Endodermal cell (in vitro differentiated cells): ENCODE data around the gene NEDD9. TPM values are rescaled to one million over a fixed set of nuclear protein-coding genes. Genes with fewer than 3 reads are reported as not detected.
A peak's percentile ranks its signal among the peaks of the same experiment; 100 is the strongest.

Source experiments
- DNase-seq: peaks from one replicate; pipeline ENCODE4 v3.0.0-alpha.2; 2017
- H3K27ac ChIP-seq: 2 replicates; pipeline ENCODE4 v1.5.1; 2013; ENCODE audit warnings: mild to moderate bottlenecking, low read depth, low read length, moderate library complexity
- H3K27me3 ChIP-seq: 2 replicates; pipeline ENCODE4 v1.6.1; 2013; ENCODE audit warnings: mild to moderate bottlenecking, low read length, moderate library complexity; ENCODE audit not compliant: insufficient read depth, control insufficient read depth, poor library complexity, severe bottlenecking
- H3K36me3 ChIP-seq: 2 replicates; pipeline ENCODE4 v1.7.0; 2013; ENCODE audit warnings: mild to moderate bottlenecking, low read length, moderate library complexity; ENCODE audit not compliant: control insufficient read depth, insufficient read depth
- H3K4me1 ChIP-seq: one replicate; pipeline ENCODE4 v1.7.0; 2013; ENCODE audit warnings: low read length; ENCODE audit not compliant: control insufficient read depth, insufficient read depth
- H3K4me3 ChIP-seq: 2 replicates; pipeline ENCODE4 v1.5.1; 2013; ENCODE audit warnings: mild to moderate bottlenecking, low read length, moderate library complexity
- H3K9ac ChIP-seq: 2 replicates; pipeline ENCODE4 v1.6.1; 2013; ENCODE audit warnings: mild to moderate bottlenecking, low read length, moderate library complexity; ENCODE audit not compliant: poor library complexity, severe bottlenecking; ENCODE audit errors: extremely low read depth
- H3K9me3 ChIP-seq: 2 replicates; pipeline ENCODE4 v1.6.1; 2013; ENCODE audit warnings: mild to moderate bottlenecking, low read length, moderate library complexity; ENCODE audit not compliant: control insufficient read depth
- H3K27ac Mint-ChIP-seq: 2 replicates; pipeline ENCODE4 v1.8.0; 2020; ENCODE audit warnings: mixed read lengths
- H3K27me3 Mint-ChIP-seq: 2 replicates; pipeline ENCODE4 v1.8.0; 2021; ENCODE audit warnings: mild to moderate bottlenecking, mixed read lengths; ENCODE audit not compliant: insufficient read depth
- H3K36me3 Mint-ChIP-seq: 2 replicates; pipeline ENCODE4 v1.8.0; 2020; ENCODE audit warnings: low read depth, mixed read lengths
- H3K4me1 Mint-ChIP-seq: 2 replicates; pipeline ENCODE4 v1.8.0; 2020; ENCODE audit warnings: mixed read lengths
- H3K4me3 Mint-ChIP-seq: 2 replicates; pipeline ENCODE4 v1.8.0; 2020; ENCODE audit warnings: mild to moderate bottlenecking, moderate library complexity, mixed read lengths
- H3K9me3 Mint-ChIP-seq: 2 replicates; pipeline ENCODE4 v1.8.0; 2020; ENCODE audit warnings: mild to moderate bottlenecking, mixed read lengths
- WGBS, 2 experiments: methylation state at CpG; one replicate each; pipeline versions ENCODE4 v1.1.5 to v1.1.7; 2013; ENCODE audit warnings: missing lambda C conversion rate in 2 of 2, mixed read lengths in 1 of 2; ENCODE audit not compliant: insufficient coverage in 1 of 2, insufficient read length in 1 of 2; 5-methylcytosine and 5-hydroxymethylcytosine counted together
- total RNA-seq, 2 donors: library from RNA; stranded (reverse); fragmentation: NEBNext Ultra II Directional in 1 of 2; extraction: Animal tissue kit (Norgen Biotek cat#: 25700) in 1 of 2; gene quantifications; 2 replicates in 1 of 2; 3 replicates in 1 of 2; pipeline ENCODE4 v1.2.1, GENCODE V29; 2021
- TF ChIP-seq, protein P1 (sequence below): fragments of 200-600 bp; sonication (generic); conservative IDR thresholded peaks from 2 replicates; pipeline ENCODE4 v1.5.0; 2021; ENCODE audit warnings: antibody characterized with exemption, mild to moderate bottlenecking

The NEDD9 gene
- total RNA-seq, 2 donors from 2014 or later, result 1.7 to 7.4 TPM

DNA sequence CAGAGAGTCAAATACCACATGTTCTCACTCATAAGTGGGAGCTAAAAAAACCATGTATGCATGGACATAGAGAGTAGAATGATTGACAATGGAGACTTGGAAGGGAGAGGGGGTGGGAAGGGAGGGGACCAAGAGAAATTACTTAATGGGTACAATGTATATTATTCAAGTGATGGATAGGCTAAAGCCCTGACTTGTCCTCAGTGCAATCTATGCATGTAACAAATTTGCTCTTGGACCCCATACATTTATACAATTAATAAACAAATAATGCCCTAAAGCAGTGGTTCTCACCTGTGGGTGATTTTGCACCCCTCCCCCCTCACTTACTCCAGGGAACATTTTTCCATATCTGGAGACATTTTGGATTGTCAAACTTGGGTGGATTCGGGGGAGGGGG is 33.5 kb upstream of the NEDD9 start:
- TF ChIP-seq, protein P1, sequence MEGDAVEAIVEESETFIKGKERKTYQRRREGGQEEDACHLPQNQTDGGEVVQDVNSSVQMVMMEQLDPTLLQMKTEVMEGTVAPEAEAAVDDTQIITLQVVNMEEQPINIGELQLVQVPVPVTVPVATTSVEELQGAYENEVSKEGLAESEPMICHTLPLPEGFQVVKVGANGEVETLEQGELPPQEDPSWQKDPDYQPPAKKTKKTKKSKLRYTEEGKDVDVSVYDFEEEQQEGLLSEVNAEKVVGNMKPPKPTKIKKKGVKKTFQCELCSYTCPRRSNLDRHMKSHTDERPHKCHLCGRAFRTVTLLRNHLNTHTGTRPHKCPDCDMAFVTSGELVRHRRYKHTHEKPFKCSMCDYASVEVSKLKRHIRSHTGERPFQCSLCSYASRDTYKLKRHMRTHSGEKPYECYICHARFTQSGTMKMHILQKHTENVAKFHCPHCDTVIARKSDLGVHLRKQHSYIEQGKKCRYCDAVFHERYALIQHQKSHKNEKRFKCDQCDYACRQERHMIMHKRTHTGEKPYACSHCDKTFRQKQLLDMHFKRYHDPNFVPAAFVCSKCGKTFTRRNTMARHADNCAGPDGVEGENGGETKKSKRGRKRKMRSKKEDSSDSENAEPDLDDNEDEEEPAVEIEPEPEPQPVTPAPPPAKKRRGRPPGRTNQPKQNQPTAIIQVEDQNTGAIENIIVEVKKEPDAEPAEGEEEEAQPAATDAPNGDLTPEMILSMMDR, result no peak
- no peaks in the 10 kb centered on the region for H3K36me3 Mint-ChIP-seq
- peaks cover 33% of the 10 kb centered on the region for H3K4me1 Mint-ChIP-seq
- no peak overlapping the region for H3K27ac ChIP-seq
- no peaks in the 10 kb centered on the region for H3K9me3 ChIP-seq
- no peak overlapping the region for H3K4me3 Mint-ChIP-seq
- WGBS, 2 experiments, result 92 to 100% methylated on average over 1 of the region's 1 CpG
- no peaks in the 10 kb centered on the region for H3K9me3 Mint-ChIP-seq
- H3K4me1 ChIP-seq, result peaks cover 5% of the 10 kb centered on the region
- no peak for DNase-seq
- no peak overlapping the region for H3K4me3 ChIP-seq
- H3K27ac Mint-ChIP-seq, result no peak overlapping the region
- H3K27me3 Mint-ChIP-seq, result no peaks in the 10 kb centered on the region
- no peaks in the 10 kb centered on the region for H3K27me3 ChIP-seq
- H3K9ac ChIP-seq, result no peak overlapping the region
- H3K36me3 ChIP-seq, result no peaks in the 10 kb centered on the region

DNA sequence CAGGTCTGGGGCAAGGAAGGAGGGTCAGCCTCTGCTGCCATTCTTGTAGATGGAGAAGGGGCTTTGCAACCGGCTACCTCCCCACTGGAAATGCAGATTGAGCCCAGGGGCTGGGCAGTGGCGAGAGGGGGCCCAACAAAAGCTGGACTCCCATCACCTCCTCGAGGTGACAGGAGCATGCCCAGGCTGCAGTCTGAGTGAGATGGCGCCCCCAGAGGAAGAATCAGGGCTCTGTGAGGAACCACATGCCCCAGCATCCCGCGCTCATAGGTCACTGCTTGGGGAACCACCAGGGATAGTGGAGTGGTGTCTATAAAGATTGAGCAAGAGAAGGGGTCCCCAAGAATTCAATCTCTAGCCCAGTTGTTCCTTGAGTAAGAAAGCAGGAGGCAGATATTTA is 31.6 kb upstream of the NEDD9 start:
- H3K36me3 Mint-ChIP-seq, result no peaks in the 10 kb centered on the region
- TF ChIP-seq, protein P1, result peak; percentile 61
- no peak overlapping the region for H3K4me3 ChIP-seq

DNA sequence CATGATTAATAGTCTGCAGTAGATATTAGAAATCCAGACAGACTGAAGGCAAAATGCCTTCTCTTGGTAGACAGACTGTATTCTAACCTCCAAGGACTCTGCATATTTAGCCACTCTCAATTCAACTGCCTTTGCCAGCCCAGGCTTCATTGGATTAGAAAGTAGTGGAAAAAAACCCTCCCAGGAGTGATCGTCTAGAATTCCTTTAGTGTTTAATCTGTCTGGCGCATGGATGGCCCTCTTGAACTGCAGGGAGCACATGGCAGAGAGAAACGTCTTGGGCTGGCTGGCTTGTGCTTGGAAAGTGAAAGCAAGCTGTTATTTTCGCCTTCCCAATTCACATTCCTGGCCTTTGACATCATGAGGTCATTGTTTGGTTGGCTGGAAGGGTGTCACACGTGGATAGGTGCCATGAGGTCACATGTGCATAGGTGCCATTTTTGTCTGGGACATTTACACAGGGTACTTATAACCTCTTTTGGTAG is 30.9 kb upstream of the NEDD9 start:
- Mint-ChIP-seq H3K4me1 (peaks cover 23% of the 10 kb centered on the region), H3K27me3 (no peaks in the 10 kb centered on the region), H3K9me3 (no peaks in the 10 kb centered on the region), H3K27ac (peak overlapping the region; percentile 15), H3K4me3 (no peak overlapping the region), H3K36me3 (no peaks in the 10 kb centered on the region)
- TF ChIP-seq, protein P1, result no peak
- Histone ChIP-seq H3K27ac (peak overlapping the region; percentile 19), H3K4me1 (peaks cover 5% of the 10 kb centered on the region), H3K27me3 (no peaks in the 10 kb centered on the region), H3K9me3 (no peaks in the 10 kb centered on the region), H3K36me3 (no peaks in the 10 kb centered on the region), H3K9ac (no peak overlapping the region), H3K4me3 (no peak overlapping the region)
- WGBS, 2 experiments, result 25 to 63% methylated on average over 2 to 5 of the region's 5 CpGs
- DNase-seq, result peak; percentile 73

More for the DNA sequence above, 31.6 kb upstream of the NEDD9 start:
- Histone ChIP-seq H3K27me3 (no peaks in the 10 kb centered on the region), H3K9ac (no peak overlapping the region), H3K27ac (no peak overlapping the region), H3K9me3 (no peaks in the 10 kb centered on the region), H3K36me3 (no peaks in the 10 kb centered on the region), H3K4me1 (peaks cover 5% of the 10 kb centered on the region)
- Mint-ChIP-seq H3K9me3 (no peaks in the 10 kb centered on the region), H3K27me3 (no peaks in the 10 kb centered on the region), H3K4me3 (no peak overlapping the region), H3K4me1 (peaks cover 17% of the 10 kb centered on the region), H3K27ac (no peak overlapping the region)
- WGBS, 2 experiments, result 82 to 92% methylated on average over 2 to 6 of the region's 6 CpGs
- DNase-seq, result peak; percentile 67
